ENCODE measurements around the gene MAPK8IP2. TPM values are rescaled to one million over a fixed set of nuclear protein-coding genes. Genes with fewer than 3 reads are reported as not detected.

The MAPK8IP2 gene
- total and polyA plus RNA-seq, 12 donors: 3.9 to 30.1 (median 16.7) TPM

GRCh38 chr22:50621948-50622722 is 21.5 kb downstream of the MAPK8IP2 start:
- Histone ChIP-seq H3K36me3 (replicated peaks in 1 of 2) (no peaks in the 10 kb centered on the region), H3K9me3 (replicated peaks in 1 of 3) (no peaks in the 10 kb centered on the region), H3K27ac (no peak overlapping the region), H3K4me3 (no peak overlapping the region), H3K4me1 (replicated peaks in 1 of 2) (peaks cover 1 to 17% of the 10 kb centered on the region in 2 donors), H3K27me3 (no peaks in the 10 kb centered on the region)
- intact Hi-C loops (cut with DNase I): no loop called here
- TF ChIP-seq POLR2A (IDR thresholded peaks at IDR 0.05) (no peak), CTCF (IDR thresholded peaks at IDR 0.05) (no peak)
- DNase-seq: no peak
- WGBS, 4 donors: 22 to 25% (median 22%) methylated on average over 17 to 18 of the region's 18 CpGs

- Histone ChIP-seq H3K27ac (no peak overlapping the region), H3K27me3 (no peaks in the 10 kb centered on the region), H3K36me3 (replicated peaks in 1 of 2) (no peaks in the 10 kb centered on the region), H3K9me3 (replicated peaks in 1 of 3) (no peaks in the 10 kb centered on the region), H3K4me3 (no peak overlapping the region), H3K4me1 (replicated peaks in 1 of 2) (peaks cover 6 to 21% of the 10 kb centered on the region in 2 donors)
- no peak for DNase-seq
- no peak for TF ChIP-seq POLR2A (IDR thresholded peaks at IDR 0.05)
- no peak for TF ChIP-seq CTCF (IDR thresholded peaks at IDR 0.05)
- intact Hi-C loops (cut with DNase I): no loop called here
- 53 to 65% (median 64%) methylated on average over 9 to 16 of the region's 16 CpGs for WGBS, 4 donors
Measured at GRCh38 chr22:50622723-50623327, 22.2 kb downstream of the MAPK8IP2 start.

GRCh38 chr22:50624347-50625130 is 23.9 kb downstream of the MAPK8IP2 start:
- peaks cover 14 to 25% of the 10 kb centered on the region in 2 donors for H3K4me1 ChIP-seq (replicated peaks in 1 of 2)
- H3K9me3 ChIP-seq (replicated peaks in 1 of 3): no peaks in the 10 kb centered on the region
- no peaks in the 10 kb centered on the region for H3K36me3 ChIP-seq (replicated peaks in 1 of 2)
- no peaks in the 10 kb centered on the region for H3K27me3 ChIP-seq
- intact Hi-C loops (cut with DNase I): no loop called here
- 66 to 77% (median 75%) methylated on average over 11 to 16 of the region's 16 CpGs for WGBS, 4 donors
- TF ChIP-seq CTCF (IDR thresholded peaks at IDR 0.05): no peak
- TF ChIP-seq POLR2A (IDR thresholded peaks at IDR 0.05): no peak
- peak in 1 of 7 donors; percentile 21 for DNase-seq
- H3K4me3 ChIP-seq: no peak overlapping the region
- H3K27ac ChIP-seq: no peak overlapping the region

- peaks cover 14 to 25% of the 10 kb centered on the region in 2 donors for H3K4me1 ChIP-seq (replicated peaks in 1 of 2)
- DNase-seq: no peak
- no peak overlapping the region for H3K27ac ChIP-seq
- no peaks in the 10 kb centered on the region for H3K9me3 ChIP-seq (replicated peaks in 1 of 3)
- intact Hi-C loops (cut with DNase I): no loop called here
- WGBS, 4 donors: 86 to 87% (median 86%) methylated on average over 11 to 14 of the region's 14 CpGs
- H3K27me3 ChIP-seq: no peaks in the 10 kb centered on the region
- H3K4me3 ChIP-seq: no peak overlapping the region
- no peak for TF ChIP-seq CTCF (IDR thresholded peaks at IDR 0.05)
- no peak for TF ChIP-seq POLR2A (IDR thresholded peaks at IDR 0.05)
- H3K36me3 ChIP-seq (replicated peaks in 1 of 2): no peaks in the 10 kb centered on the region
Measured at GRCh38 chr22:50625131-50625567, 24.6 kb downstream of the MAPK8IP2 start.

Measured in adrenal gland (tissue), 12 donors.